ENCODE data around the gene DFFB. TPM values are rescaled to one million over a fixed set of nuclear protein-coding genes. Genes with fewer than 3 reads are reported as not detected.
"Not testable (repeated sequence)": the region's sequence is repeated elsewhere in the genome, so short reads cannot be mapped to it uniquely, and the experiment has no call there.

DFFB gene, protein sequence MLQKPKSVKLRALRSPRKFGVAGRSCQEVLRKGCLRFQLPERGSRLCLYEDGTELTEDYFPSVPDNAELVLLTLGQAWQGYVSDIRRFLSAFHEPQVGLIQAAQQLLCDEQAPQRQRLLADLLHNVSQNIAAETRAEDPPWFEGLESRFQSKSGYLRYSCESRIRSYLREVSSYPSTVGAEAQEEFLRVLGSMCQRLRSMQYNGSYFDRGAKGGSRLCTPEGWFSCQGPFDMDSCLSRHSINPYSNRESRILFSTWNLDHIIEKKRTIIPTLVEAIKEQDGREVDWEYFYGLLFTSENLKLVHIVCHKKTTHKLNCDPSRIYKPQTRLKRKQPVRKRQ
- total RNA-seq: 5.3 and 6.2 TPM in 2 replicates
- 3.5 and 5.5 TPM in 2 replicates for polyA plus RNA-seq

DNA sequence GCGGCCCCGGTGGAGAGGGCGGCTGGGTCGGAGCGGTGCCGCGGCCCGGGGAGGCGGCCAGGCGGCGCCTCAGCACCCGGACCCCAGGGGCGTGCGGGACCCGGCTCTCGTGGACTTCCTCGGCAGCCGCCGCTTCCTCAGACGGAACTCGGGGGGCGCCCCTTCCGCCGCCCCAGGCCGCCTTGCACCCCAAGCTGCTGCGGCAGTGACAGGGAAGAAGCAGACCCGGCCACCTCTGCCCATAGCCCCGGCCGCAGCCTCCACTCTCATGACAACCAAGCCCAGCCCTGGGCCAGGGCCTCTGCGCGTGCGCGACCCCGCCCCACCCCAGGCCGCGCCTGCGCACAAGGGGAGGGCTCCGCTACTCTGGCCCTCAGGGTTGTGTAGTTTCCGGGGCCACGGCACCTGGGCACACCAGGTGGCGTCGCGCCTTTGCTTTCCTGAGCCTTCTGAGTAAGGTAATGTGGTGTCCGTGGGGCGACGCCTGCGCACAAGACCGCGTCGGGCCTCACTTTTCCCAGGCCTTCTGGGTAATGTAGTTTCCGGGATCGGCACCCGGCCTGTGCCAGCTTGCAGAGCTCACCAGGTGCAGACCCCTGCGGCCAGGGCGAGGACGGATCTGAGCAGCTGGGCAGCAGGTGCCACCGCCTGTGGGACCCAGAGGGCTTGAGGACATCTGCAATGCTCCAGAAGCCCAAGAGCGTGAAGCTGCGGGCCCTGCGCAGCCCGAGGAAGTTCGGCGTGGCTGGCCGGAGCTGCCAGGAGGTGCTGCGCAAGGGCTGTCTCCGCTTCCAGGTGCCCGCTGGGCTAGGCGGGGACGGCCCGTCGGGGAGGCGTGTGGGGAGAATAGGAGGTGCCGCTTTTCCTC lies at the start of gene DFFB, which contains the start of gene CEP104:
Gene DFFB (plus strand): TSS at position 554 of the 868 bp plus-strand sequence. CDS start 128 bp downstream, at position 682.
Gene CEP104 (minus strand): TSS at position 289 of the 868 bp plus-strand sequence. CDS start 4,804 bp downstream, outside the sequence.
- no peaks in the 10 kb centered on the region for H3K9me2 ChIP-seq (replicated peaks; ENCODE audit: insufficient read depth)
- peak; percentile 97 for DNase-seq (ENCODE audit: low spot score)
- peaks cover 16% of the 10 kb centered on the region for H3K4me1 ChIP-seq (ENCODE audit: insufficient read depth)
- no peaks in the 10 kb centered on the region for H3K36me3 ChIP-seq (replicated peaks; ENCODE audit: insufficient read depth, low read depth)
- H3K27me3 ChIP-seq: no peaks in the 10 kb centered on the region
- H4K20me1 ChIP-seq (ENCODE audit: insufficient read depth, poor library complexity, severe bottlenecking): peaks cover 11% of the 10 kb centered on the region
- peak within 1 kb of the TSS; percentile 70 for H2AFZ ChIP-seq
- peak within 1 kb of the TSS; percentile 87 for H3K4me2 ChIP-seq
- H3K9me3 ChIP-seq (ENCODE audit: low read depth): no peaks in the 10 kb centered on the region
- WGBS (ENCODE audit: low lambda C conversion rate, missing lambda C conversion rate): under 1% methylated on average over 52 of the region's 73 CpGs
- H3K4me3 ChIP-seq: peak within 1 kb of the TSS; percentile 78
- TF ChIP-seq, protein P1, sequence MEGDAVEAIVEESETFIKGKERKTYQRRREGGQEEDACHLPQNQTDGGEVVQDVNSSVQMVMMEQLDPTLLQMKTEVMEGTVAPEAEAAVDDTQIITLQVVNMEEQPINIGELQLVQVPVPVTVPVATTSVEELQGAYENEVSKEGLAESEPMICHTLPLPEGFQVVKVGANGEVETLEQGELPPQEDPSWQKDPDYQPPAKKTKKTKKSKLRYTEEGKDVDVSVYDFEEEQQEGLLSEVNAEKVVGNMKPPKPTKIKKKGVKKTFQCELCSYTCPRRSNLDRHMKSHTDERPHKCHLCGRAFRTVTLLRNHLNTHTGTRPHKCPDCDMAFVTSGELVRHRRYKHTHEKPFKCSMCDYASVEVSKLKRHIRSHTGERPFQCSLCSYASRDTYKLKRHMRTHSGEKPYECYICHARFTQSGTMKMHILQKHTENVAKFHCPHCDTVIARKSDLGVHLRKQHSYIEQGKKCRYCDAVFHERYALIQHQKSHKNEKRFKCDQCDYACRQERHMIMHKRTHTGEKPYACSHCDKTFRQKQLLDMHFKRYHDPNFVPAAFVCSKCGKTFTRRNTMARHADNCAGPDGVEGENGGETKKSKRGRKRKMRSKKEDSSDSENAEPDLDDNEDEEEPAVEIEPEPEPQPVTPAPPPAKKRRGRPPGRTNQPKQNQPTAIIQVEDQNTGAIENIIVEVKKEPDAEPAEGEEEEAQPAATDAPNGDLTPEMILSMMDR (IDR thresholded peaks at IDR 0.05; ENCODE audit: poor library complexity): peak; percentile 35
- TF ChIP-seq EZH2phosphoT487 (IDR thresholded peaks at IDR 0.05; ENCODE audit: low read depth, severe bottlenecking, unreplicated experiment): no peak
- no peak within 1 kb of the TSS for H3K27ac ChIP-seq
- peaks cover 70% of the 10 kb centered on the region for H3K79me2 ChIP-seq

DNA sequence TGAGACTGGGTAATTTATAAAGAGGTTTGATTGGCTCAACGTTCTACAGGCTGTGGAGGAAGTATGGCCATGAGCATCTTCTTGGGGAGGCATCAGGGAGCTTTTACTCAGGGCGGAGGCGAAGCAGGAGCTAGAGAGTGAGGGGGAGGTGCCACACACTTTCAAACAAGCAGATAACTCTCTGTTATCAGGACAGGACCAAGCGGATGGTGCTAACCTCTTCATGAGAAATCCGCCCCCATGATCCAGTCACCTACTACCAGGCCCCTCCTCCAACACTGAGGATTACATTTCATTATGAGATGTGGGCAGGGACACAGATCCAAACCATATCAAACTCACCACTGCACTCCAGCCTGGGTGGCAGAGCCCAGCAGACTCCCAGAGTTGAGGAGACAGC lies 49.5 kb upstream of the DFFB start:
- DNase-seq (ENCODE audit: low spot score): no peak
- H3K4me2 ChIP-seq: no peak overlapping the region
- H3K9me3 ChIP-seq (ENCODE audit: low read depth): no peaks in the 10 kb centered on the region
- H4K20me1 ChIP-seq (ENCODE audit: insufficient read depth, poor library complexity, severe bottlenecking): no peaks in the 10 kb centered on the region
- H3K4me3 ChIP-seq: no peak overlapping the region
- no peak for TF ChIP-seq EZH2 (IDR thresholded peaks at IDR 0.05; ENCODE audit: borderline replicate concordance)
- TF ChIP-seq, protein P1 (IDR thresholded peaks at IDR 0.05; ENCODE audit: poor library complexity): no peak
- TF ChIP-seq EZH2phosphoT487 (IDR thresholded peaks at IDR 0.05; ENCODE audit: low read depth, severe bottlenecking, unreplicated experiment): no peak
- no peak overlapping the region for H2AFZ ChIP-seq
- no peaks in the 10 kb centered on the region for H3K4me1 ChIP-seq (ENCODE audit: insufficient read depth)
- H3K9me2 ChIP-seq (replicated peaks; ENCODE audit: insufficient read depth): no peaks in the 10 kb centered on the region
- no peaks in the 10 kb centered on the region for H3K27me3 ChIP-seq
- no peak overlapping the region for H3K27ac ChIP-seq
- H3K36me3 ChIP-seq (replicated peaks; ENCODE audit: insufficient read depth, low read depth): no peaks in the 10 kb centered on the region
- WGBS (ENCODE audit: low lambda C conversion rate, missing lambda C conversion rate): 61% methylated on average over 5 of the region's 5 CpGs
- no peaks in the 10 kb centered on the region for H3K79me2 ChIP-seq

DNA sequence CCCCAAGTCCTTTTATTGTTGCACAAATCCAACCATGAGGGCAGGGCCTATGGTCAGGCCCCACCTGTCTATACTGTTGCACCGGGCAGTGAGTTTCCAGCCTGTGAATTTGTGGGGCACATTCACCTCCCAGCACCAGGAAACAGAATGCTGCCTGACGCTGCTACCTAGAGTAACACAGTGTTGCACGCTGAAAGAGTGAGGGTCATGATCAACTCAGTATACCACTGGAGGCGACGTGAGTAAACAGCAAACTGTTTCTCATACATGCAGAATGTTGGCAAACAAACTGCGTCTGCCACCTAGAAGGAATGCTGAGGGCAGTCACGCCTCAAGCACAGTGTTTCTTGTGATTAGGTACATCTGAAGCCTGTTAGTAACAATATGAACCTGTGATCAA lies 47.6 kb upstream of the DFFB start:
- TF ChIP-seq EZH2 (IDR thresholded peaks at IDR 0.05; ENCODE audit: borderline replicate concordance) (no peak), EZH2phosphoT487 (IDR thresholded peaks at IDR 0.05; ENCODE audit: low read depth, severe bottlenecking, unreplicated experiment) (no peak)
- TF ChIP-seq, protein P1 (IDR thresholded peaks at IDR 0.05; ENCODE audit: poor library complexity): no peak
- no peaks in the 10 kb centered on the region for H3K36me3 ChIP-seq (replicated peaks; ENCODE audit: insufficient read depth, low read depth)
- no peak for DNase-seq (ENCODE audit: low spot score)
- no peaks in the 10 kb centered on the region for H3K9me2 ChIP-seq (replicated peaks; ENCODE audit: insufficient read depth)
- no peak overlapping the region for H3K4me2 ChIP-seq
- no peak overlapping the region for H2AFZ ChIP-seq
- H3K27ac ChIP-seq: no peak overlapping the region
- H4K20me1 ChIP-seq (ENCODE audit: insufficient read depth, poor library complexity, severe bottlenecking): no peaks in the 10 kb centered on the region
- H3K4me1 ChIP-seq (ENCODE audit: insufficient read depth): no peaks in the 10 kb centered on the region
- H3K4me3 ChIP-seq: no peak overlapping the region
- no peaks in the 10 kb centered on the region for H3K79me2 ChIP-seq
- no peaks in the 10 kb centered on the region for H3K9me3 ChIP-seq (ENCODE audit: low read depth)
- 72% methylated on average over 7 of the region's 7 CpGs for WGBS (ENCODE audit: low lambda C conversion rate, missing lambda C conversion rate)
- H3K27me3 ChIP-seq: no peaks in the 10 kb centered on the region

DNA sequence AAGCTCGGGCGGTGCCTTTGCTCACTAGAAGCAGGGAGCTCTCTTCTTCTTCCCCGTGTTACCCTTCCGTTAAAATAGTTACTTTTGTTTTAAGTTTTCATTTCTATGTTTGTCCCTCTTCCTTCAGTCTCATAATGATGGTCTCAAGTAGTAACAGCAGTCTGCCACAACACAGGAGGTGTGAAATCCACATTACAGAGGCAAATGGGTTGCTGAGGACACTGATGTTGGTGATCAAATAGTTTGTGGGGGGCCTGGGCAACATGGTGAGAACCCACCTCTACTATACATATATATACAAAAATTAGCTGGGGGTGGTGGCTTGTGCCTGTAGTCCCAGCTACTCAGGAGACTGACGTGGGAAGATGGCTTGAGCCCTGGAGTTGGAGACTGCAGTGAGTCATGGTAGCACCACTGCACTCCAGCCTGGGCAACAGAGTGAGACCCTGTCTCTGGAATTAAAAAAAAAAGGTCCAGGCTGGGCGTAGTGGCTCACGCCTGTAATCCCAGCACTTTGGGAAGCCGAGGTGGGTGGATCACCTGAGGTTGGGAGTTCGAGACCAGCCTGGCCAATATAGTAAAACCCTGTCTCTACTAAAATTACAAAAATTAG lies 47.0 kb upstream of the DFFB start:
- not testable (repeated sequence) for H3K4me1 ChIP-seq (ENCODE audit: insufficient read depth); H4K20me1 ChIP-seq (ENCODE audit: insufficient read depth, poor library complexity, severe bottlenecking); DNase-seq (ENCODE audit: low spot score); H3K4me3 ChIP-seq; H3K4me2 ChIP-seq; H2AFZ ChIP-seq; H3K36me3 ChIP-seq (replicated peaks; ENCODE audit: insufficient read depth, low read depth); H3K79me2 ChIP-seq; H3K27me3 ChIP-seq; H3K9me3 ChIP-seq (ENCODE audit: low read depth); H3K27ac ChIP-seq; H3K9me2 ChIP-seq (replicated peaks; ENCODE audit: insufficient read depth)
- 90% methylated on average over 9 of the region's 9 CpGs for WGBS (ENCODE audit: low lambda C conversion rate, missing lambda C conversion rate)

Measured in hepatocyte (in vitro differentiated cells).